Middle frontal gyrus (tissue), 1 donor: ENCODE measurements around the gene SNAP23.

Experiments used
- DNase-seq: peaks from one replicate; pipeline ENCODE4 v3.0.0-alpha.2; 2015; ENCODE audit warnings: low spot score; ENCODE audit errors: extremely low spot score

The SNAP23 gene

DNA sequence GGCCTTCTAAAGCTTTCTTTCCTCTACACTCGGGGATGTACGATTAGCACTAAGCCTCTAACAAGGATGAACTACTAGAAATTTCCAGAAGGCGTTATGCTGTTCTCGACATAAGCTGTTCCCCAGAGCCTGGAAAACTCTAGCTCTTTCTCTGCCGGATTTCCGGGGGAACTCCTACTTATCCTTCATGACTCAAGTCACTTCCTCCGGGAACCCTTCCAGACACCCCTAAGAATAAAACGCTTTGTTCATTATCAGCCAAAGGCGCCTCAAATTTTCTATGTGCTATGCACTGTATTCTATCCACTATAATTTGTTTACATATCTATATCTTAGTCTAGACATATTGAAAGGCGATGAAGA is 455 bp upstream of the SNAP23 start:
- DNase-seq = peak; percentile 60

DNA sequence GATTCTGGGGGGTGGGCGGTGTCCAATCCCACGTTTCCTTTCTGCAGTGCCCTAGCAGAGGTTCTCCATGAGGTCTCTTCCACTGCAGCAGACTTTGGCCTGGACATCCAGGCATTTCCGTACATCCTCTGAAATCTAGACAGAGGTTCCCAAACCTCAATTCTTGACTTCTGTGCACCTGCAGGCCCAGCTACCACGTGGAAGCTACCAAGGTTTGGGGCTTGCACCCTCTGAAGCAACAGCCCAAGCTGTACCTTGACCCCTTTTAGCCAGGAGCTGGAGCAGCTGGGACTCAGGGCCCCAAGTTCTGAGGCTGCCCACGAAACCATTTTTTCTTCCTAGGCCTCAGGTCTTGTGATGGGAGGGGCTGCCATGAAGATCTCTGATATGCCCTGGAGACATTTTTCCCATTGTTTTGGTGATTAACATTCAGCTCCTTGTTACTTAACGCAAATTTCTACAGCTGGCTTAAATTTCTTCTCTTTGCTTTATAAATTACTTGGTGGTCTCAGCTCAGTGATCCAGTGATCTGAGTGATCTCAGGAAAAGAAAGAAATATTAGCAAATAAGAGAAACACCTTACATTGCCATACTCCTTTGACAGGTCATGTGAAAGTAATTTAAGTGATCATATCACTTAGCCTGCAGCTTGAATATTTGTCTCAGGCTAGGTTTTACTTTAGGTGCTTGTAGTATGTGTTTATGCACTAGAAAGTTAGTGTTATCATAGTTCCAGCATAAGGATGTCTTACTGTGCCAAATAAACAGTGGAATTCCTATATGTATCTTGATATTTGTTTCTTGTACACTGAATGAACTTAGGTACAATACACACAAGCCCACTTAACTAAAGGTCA is 3.0 kb downstream of the SNAP23 start:
- no peak for DNase-seq

DNA sequence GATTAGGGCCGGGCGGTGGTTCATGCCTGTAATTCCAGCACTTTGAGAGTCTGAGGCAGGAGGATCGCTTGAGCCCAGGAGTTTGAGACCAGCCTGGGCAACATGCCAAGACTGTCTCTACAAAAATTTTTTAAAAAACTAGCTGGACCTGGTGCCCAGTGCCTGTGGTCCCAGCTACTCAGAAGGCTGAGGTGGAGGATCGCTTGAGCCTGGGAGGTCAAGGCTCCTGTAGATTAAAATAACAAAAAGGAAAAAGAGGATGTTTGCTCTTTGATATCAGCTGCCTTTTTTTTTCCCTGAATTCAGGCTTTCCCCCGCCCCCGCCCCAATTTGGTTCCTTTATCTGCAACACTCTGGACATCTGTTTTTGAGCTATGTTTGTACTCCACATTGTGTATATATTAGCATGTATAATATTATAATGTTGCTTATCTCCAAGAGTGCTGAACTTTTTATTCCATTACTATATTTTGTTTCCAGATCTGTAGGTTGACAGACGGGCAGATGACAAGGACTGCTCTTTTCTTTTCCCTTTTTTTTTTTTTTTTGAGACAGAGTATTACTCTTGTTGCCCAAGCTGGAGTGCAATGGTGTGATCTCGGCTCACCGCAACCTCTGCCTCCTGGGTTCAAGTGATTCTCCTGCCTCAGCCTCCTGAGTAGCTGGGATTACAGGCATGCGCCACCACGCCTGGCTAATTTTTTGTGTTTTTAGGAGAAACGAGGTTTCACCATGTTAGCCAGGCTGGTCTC is 4.6 kb downstream of the SNAP23 start:
- no peak for DNase-seq

DNA sequence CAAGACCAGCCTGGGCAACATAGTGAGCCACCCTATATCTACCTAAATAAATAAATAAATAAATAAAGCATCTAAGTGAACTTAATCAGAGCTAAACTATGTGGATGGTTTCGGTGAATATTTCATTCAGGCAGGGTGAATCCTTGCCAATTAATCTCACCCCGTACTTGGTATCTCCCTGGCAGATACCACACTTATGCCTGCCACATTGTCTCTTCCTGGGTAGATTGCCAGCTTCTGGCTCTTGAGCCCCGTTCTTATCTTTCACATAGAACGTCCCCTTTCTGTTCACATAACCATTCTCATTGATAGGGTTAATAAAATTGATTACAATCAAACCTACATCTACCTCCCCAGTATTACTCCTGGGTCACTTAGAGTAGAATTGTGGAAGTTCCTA is 7.0 kb downstream of the SNAP23 start:
- DNase-seq = no peak

DNA sequence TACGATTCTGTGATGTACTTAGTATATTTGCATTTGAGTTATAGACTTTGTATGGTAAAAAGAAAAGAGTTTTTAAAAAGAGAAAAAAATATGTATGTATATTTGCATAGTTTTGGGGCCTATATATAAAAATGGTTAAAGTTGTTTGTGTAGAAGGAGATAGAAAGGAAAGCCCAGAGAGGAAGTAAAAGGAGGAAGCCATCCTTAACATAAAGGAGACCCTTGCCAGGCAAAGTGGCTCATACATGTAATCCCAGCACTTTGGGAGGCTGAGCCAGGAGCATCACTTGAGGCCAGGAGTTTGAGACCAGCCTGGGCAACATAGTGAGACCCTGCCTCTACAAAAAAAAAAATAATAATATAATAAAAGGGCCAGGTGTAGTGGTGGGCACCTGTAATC is 8.4 kb downstream of the SNAP23 start:
- no peak for DNase-seq

DNA sequence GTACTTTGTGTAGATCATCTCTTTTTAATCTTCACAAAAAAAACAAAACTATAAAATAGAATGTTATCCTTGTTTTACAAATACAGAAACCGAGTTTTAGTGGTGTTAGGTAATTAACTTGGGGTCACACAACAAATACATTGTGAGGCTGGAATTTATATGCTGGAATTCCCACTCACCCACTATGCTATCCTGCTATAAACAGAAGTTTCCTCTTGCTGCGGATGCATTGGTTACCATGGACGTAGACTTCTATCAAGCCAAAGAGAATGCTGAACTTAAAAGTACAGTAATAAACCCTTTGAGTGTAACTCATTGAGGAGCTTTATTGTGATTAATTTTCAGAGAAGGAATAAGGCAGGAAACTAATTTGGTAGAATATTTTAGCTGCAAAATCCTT is 9.2 kb downstream of the SNAP23 start:
- DNase-seq = no peak

DNA sequence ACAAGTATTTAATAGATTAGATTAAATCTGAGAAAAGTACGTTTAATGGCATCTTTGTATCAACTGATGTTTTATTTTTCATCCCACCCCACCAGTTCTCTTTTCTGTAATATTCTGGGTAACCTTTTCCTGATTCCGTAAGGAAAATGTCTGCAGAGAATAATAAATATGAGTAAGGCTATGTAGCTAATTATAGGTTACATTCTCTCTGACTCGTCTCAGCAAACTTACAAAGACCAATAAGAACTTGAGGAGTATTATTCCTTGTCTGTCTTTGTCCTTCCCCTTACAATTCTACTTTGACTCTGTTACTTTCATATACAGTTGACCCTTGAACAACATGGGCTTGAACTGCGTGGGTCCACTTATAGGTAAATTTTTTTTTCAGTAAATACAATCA is 12.1 kb downstream of the SNAP23 start:
- DNase-seq = no peak

DNA sequence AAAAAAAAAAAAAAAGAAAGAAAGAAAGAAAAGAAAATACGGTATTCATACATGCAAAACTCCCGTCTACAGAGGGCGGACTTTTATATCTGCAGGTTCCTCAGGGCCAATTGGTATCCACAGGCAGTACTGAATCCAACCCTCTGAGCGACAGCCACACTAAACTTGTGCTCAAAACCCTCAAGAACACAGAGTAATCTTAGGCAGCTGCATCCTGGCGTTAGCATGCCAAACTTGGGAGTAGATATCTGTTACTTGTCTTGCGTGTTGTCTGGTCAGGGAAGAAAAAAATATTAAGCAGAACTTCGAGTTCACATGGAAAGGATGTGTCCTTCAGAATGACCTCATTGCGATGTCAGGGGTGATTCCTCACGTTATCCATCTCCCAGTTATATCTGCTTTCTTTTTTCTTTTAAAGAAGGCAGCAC is 12.8 kb downstream of the SNAP23 start:
- no peak for DNase-seq

DNA sequence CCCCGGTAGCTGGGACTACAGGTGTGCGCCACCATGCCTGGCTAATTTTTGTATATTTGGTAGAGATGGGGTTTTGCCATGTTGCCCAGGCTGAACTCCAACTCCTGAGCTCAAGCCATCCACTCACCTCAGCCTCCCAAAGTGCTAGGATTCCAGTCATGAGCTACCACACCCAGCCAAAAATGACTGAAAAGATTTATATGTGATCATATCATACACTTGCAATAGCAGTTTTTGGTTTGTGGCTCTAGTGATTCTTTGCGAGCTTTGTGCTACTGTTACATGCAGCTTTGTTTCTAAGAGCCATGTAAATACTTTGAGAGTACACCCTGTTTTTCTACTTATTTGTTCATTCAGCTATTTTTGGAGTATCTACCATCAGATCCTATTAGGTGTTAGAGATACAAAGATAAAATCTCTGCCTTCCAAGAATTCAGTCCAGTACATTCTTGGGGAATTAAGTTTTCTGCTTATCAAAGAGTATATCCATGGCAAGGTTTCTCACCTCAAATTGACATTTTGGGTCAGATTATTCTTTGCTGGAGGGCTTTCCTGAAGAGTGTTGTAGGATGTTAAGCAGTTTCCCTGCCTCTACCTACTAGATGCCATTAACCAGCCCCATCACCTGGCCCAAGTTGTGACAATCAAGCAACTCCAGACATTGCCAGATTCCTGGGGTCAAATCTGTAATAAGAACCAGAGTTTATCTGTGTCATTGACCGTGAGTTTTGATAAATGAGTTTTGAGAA is 15.0 kb downstream of the SNAP23 start:
- no peak for DNase-seq

DNA sequence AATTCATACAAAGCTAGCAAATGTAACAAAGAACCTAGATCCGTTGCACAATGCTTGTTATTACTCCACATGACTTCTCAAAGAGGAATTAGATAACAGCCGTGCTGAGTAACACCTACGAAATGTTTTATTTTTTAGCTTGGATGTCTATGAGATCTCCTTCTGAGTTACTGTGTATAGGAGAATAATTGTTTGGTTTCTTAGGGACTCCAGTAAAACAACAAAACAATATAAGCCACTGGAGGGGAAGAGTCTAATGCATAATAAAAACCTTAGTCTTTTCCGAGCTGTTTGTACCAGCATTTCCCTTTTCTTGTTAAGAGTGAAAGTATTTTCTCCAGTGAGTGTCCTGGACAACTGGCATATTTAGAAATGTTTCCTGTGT is 15.6 kb downstream of the SNAP23 start:
- no peak for DNase-seq

DNA sequence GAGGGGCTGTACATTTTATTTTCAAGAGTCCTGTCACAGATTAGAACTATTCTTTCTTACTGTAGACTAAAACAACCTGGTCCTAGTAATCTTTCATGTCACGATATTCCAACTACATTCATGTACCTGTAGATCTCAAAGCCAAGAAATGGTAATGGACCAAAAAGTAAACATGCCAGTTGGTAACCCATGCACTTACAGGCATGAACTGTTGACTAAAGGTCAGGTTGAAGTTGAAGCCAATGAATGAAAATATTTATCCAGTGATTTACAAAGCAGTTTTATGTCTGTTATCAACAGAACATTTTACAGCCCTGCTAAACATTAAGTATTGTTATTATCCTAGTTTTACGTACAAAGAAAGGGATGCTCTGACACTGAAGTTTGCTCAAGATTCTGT is 27.9 kb downstream of the SNAP23 start:
- DNase-seq = no peak

DNA sequence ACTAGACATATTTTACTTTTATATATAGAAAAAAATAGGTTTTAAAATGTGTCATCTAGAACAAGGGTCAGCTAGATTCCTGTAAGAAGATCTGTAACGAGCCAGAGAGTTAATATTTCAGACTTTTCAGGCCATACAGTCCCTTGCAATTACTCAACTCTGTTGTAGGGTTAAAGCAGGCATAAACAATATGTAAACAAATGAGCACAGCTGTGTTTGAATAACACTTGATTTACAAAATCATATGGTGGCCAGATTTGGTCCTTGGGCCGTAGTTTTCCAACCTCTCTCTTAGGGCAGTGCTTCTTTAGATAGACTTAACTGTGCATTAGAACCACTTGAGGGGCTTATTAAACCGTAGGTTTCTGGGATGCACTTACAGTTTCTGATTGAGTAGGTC is 33.5 kb downstream of the SNAP23 start:
- no peak for DNase-seq

DNA sequence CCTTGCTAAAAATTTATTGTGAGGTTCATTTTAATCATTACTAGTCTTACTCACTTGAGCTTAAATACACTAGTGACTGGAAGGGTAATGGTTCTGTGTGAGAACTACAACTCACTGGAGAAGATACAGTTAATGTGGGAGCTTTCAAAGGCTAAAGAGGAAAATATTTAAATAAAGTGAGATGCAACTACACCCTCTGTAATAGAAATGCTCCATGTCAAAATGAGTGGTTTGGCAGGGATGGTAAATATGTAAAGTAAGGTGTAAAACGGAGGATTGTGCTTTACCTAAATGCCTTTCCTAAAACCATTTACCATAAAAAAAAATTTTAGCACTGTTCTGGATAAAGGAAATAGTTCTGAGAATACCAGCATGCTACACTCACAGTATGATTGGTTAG is 37.8 kb downstream of the SNAP23 start:
- DNase-seq = no peak

DNA sequence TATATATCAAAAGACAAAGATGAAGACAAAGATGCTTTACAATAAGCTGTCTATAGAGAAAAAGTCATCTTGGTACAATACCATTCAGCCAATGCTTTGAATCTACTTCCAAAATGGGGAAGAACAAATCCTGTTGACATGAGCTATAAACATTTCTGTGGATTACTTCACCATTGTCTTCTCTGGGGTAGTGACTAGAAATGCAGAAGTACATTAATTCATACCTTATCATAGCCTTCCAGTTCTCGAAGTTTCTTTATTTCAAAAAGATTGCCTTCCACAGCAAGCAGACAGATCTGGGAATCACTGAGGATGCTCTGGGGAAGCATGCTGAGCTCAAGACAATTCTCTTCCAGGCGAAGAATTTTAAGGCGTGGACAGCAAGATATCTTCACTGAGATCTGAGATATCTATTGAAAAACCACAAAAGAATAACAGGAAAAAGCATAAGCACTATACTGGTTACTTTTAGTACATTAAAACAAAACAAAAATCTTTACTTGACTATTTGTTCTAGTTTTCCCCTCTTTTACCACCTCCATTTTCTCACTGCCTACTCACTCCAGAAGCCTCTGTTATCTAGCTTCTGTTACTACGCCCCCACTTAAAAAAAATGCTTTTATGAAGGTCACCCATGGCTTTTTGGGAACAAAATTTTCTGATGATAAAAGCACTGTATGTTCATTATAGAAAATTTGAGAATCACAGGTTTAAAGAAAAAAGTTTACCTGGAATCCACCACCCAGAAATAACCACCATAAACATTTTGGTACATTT is 49.6 kb downstream of the SNAP23 start:
- DNase-seq = no peak

DNA sequence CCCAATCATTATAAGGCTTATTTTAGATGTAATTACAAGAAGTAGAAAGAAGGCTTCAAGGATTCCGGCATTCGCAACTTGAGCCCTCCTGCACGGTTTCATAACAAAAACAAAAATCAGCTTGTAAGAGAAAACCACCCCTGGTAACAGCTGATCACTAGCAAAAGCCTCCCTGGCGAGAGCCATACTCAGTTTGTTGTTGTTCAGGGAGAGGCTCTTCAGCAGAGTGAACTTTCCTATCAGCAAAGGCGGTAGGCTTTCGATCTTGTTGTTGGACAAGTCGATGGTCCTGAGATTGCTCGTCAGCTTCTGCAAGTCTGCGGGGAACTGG is 52.4 kb downstream of the SNAP23 start:
- no peak for DNase-seq

DNA sequence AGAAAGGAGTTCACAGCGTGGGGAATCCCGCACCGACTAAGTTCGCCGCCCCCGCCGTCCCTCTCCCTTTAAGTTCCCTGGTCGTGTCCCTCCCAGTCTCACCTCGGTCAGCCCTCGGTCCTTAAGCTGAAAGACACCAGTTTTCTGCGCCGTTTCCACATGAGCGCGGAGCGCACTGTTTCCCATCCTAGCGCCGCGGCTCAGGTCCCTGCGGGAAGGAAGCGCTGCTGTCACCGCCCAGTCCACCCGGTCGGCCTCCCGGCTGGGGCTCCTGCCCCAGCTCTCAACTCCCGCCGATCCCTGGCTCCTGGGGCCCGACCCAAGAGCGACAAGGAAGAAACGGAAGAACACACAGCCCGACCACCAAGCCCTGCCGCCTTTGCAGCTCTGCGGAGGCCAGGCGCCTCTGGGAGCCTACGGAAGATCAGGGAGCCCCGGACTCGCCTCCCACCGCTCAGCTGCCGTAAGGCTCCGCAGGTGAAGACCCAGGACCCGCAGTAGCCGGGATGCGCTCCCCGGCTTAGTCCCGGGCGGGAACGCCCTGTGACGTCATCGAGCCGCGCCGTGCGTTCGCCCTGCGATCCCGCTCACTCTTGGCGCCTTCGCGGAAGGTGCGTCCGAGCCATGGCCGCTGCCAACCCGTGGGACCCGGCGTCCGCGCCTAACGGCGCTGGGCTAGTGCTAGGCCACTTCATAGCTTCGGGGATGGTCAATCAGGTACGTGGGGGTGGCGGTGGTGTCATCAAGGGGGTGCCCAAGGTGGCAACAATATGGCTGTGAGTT is 53.0 kb downstream of the SNAP23 start, which contains the start of the genes HAUS2 and LRRC57:
TSS of gene HAUS2 (plus strand) at position 590 of the 783 bp plus-strand sequence. CDS start at position 625, 35 bp downstream.
TSS of gene LRRC57 (minus strand) at position 545 of the 783 bp plus-strand sequence. CDS start at position 186, 359 bp downstream.
- peak; percentile 60 for DNase-seq

DNA sequence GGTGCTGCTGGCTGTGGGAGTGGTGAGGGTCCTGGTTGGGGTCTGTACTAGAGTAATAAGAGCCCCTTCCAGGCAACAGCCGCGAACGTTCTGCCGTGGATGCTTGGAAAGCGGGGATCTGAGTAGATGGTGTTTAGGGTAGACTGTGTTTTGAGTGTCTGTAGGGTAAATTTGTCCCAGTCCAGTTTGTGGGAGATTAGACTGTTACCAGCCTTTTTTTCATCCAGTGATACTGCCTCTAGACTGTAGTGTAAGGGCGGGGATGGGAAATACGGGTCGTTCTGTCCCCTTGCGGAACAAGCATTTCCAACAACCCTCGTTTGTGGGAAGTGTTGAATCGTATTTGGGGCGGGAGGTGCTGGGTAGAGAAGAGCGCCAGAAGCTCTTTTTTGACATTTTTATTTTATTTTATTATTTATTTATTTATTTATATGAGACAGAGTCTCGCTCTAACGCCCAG is 53.6 kb downstream of the SNAP23 start:
- no peak for DNase-seq

DNA sequence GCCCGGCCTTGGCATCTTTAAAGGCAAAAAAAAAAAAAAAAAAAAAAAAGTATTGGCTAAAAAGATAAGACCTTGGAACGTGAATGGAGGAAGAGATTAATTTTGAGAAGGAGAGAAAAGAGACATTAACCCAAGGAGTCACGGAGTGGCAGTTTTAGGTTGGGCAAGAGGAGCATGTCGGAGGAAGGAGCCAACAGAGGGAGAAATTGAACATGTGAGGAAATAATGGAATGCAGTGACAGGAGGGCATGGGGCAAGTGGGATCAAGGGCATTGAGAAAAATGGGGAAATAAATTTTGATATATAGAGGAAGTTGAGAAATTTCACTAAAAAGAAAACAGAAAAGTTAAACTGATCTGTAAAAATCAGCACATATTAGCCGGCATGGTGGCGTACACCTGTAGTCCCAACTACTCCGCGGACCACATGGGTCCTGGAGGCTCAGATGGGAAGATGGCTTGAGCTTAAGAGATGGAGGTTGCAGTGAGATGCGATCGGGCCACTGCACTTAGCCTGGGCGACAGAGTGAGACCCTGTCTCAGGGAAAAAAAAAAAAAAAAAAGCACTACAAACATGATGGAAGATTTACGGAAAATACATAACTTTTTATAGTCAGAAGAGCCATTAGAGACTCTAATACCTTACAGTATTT is 54.4 kb downstream of the SNAP23 start:
- DNase-seq = no peak

DNA sequence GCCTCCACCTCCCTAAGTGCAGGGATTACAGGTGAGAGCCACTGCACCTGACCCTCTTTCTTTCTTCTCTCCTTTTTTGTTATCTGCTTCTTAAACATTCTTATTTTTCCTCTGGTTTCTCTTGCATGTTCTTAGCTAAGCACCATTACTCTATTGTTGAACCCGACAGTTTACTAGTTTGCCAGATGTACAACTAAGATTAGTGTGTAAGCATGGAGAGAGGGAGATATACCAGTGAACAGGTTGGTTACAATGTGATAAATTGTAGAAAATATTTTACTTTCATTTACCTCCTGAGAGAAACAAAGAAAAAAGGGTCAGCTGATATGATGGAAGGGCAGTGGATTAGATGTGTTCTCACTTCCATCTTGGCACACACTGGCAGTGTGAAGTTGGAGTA is 58.1 kb downstream of the SNAP23 start:
- no peak for DNase-seq
